Right ventricle myocardium superior (tissue), 1 donor: Measurements from ENCODE around the gene PRSS48. TPM values are rescaled to one million over a fixed set of nuclear protein-coding genes. Genes with fewer than 3 reads are reported as not detected.
"Not testable (repeated sequence)": the region's sequence is repeated elsewhere in the genome, so short reads cannot be mapped to it uniquely, and the experiment has no call there.

Experiments
- ATAC-seq: fragments of 200-7000 bp; cut with Tn5 transposase; one replicate; pipeline ENCODE4 v1.9.1; 2020; ENCODE audit warnings: mild to moderate bottlenecking; ENCODE audit not compliant: poor library complexity
- DNase-seq: peaks from one replicate; pipeline ENCODE4 v3.0.0-alpha.2; 2020
- intact Hi-C: fragments of 100-400 bp; cut with DNase I; formaldehyde crosslinking; loops from one replicate; pipeline ENCODE4 v1.11.2; 2022
- total RNA-seq: library from RNA; stranded (reverse); fragmentation: NEBNext Ultra II Directional; extraction: Animal tissue kit (Norgen Biotek cat#: 25700); gene quantifications from one replicate; pipeline ENCODE4 v1.2.1, GENCODE V29; 2021
- donor health status: DM: no; HTN: yes; CAD: no; lungs with severe emphysema.

PRSS48 gene
- total RNA-seq, 1 donor from 2014 or later, result not detected

DNA sequence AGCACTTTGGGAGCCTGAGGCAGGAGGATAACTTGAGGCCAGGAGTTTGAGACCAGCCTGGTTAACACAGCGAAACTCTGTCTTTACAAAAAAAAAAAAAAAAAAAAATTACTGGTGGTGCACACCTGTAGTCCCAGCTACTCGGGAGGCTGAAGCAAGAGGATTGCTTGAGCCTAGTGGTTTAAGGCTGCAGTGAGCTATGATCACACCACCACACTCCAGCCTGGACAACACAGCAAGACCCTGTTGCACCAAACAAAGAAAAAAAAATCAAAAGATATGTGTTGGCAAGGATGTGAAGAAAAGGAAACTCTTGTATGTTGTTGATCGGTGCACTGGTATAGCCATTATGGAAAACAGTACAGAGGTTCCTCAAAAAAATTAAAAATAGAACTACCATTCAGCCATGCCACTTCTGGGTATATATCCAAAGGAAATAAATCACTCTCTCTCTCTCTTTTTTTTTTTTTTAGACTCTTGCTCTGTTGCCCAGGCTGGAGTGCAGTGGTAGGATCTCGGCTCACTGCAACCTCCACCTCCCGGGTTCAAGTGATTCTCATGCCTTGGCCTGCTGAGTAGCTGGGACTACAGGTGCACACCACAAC is 33.3 kb downstream of the PRSS48 start:
- intact Hi-C loops, result no loop called here
- DNase-seq, result no peak
- ATAC-seq, result no peak

DNA sequence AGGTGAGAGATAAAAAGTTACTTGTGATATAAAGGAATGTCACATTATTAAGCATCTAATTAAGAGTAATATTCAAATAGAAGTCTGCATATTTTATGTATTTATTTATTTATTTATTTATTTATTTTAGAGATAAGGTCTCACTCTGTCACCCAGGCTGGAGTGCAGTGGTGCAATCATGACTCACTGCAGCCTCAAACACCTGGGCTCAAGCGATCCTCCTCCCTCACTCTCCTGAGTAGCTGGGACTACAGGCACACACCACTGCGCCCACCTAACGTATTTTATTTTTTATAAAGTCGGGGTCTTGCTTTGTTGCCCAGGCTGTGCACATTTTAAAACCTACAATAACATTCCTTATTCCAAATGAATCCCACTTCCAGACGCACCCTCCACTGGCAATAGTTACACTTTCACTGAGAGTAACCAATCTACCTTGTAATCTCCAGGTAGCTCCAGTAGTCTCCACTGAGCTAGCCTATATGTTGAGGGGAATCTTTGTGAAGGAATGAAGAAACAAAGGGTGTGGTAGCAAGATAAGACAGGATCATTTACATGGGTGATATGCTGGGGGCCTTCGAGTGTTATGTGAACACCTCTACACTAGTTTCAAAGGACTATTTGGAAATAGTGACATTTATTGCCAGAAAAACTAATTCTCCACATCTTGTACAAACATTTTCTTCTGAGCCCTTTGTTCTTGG is 36.5 kb downstream of the PRSS48 start:
- intact Hi-C loops, result no loop called here
- no peak for ATAC-seq
- no peak for DNase-seq

DNA sequence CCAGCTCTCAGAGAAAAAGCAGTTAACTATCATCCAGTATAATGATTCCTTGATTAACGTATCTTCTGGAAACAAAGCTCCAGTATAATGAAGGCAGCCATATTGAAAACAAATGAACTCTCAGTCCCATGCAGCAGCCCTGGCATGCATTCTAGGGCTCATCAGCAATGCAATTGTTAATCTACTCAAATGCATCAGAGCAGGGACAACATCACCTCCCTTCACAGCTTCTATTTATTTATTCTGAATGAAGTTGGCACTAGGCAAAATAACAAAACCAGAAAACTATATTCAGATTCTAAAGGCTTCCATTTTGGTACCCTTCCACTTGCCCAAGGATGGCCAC is 37.0 kb downstream of the PRSS48 start:
- intact Hi-C loops, result no loop called here
- DNase-seq (no peak), ATAC-seq (no peak)

DNA sequence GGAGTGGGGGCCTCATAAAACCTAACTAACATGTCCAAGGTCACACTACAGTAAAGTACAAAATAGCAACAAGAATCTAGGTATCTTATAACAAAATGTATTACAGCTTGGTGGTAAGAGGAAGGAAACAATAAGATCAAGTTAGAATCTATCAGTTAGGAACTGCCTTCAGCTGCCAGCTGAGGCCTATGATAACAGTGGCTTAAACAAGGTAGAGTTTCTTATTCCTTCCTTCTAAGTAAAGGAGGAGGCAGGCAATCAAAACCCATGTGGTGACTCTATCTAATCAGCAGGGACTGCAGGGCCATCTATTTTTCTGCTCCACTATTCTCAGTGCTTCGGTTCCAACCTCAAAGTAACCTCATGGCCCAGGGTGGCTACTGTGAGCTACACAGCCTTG is 37.5 kb downstream of the PRSS48 start:
- ATAC-seq (peak; percentile 11), DNase-seq (no peak)
- intact Hi-C loops, result no loop called here

DNA sequence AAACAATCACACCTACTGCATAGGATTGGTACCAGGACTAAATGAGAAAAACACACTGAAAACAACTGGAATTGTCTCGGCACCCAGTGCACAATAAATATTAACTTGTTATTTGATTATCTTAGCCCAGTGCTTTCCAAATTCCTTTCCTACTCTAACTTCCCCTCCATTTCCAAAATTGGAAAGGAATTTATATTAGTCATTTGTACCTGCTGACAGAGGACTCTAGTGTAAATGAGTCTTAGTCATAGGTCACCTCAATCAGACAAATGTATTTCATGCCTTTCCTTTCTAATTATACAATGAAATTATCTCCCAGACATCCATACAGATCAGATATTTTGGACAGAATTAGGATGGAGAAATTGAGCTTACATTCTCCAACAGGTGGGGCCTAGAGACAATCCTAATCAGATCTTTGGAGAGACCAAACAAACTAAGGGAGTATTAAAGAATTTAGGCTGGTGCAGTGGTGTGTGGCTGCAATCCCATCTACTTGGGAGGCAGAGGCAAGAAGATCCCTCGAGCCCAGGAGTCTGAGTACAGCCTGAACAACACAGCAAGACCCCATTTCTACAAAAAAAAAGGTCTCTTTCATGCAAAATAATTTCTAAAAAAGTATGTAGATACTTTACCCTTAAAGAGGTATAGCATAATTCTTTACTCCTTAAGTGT is 38.4 kb downstream of the PRSS48 start:
- intact Hi-C loops, result no loop called here
- ATAC-seq, result peak; percentile 83
- no peak for DNase-seq

DNA sequence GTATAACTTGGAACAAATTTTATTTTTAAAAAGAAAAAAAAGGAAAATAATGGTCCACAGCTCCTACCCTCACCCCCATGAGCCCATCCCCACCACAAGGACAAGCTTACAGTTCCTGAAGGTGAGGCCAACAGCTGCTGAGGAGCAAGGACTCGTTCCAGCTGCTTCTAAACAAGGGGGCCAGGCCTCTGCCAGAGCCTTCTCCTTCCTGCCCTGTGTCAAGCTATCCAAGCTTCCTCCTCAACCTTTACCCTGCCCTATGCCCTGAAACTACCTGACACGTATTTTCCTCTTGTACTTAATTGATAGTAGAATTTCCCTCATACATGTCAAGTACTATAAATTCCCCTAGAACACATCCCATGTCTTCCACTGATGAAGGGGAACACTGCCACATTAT is 39.7 kb downstream of the PRSS48 start:
- DNase-seq, result no peak
- ATAC-seq, result no peak
- intact Hi-C loops, result no loop called here

DNA sequence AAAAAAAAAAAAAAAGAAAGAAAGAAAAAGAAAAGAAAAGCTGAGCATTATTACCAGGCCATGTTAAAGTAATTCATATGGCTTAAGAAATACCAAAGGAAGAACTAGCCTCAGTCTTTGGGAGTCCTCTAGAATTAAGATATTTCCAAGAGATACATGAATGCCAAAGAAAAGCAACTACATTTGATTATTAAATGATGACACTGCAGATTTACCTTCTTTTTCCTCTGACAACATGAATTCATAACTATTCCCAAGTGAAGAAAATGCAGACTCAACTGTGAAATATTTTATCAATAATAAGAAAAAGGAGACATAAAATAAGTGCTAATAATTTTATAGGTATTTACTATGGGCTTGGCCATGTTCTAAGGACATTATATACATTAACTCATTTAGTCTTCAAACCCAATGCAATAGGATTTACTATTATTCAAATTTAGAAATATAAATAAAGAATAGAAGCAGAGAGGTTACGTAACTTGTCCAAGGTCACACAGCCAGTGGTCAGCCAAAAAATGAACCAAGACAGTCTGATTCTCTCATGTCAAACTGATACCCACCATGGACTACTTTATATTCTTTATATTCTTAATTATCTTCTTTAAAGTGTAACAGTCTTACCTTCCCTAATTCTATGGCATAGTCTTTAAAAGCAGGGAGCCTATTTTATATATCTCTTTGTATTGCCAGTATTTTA is 41.5 kb downstream of the PRSS48 start:
- ATAC-seq (no peak), DNase-seq (no peak)
- intact Hi-C loops, result no loop called here

DNA sequence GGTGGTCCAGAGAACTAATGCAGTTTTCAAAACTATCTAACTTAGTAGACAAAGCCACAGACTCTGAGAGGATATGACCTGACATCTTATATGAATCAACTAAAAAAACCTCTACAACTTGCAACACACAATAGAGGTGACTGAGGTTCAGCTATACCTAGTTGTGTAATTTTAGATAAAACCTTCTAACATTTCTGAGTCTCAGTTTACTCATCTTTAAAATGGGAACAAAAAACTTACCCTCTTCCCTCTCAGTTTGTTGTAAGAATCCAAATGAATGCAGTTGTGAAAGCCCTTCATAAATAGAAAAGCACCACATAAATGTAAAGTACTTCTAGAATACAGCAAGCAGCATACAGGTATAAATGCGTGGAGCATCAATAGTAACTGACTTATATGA is 42.5 kb downstream of the PRSS48 start:
- no peak for DNase-seq
- no peak for ATAC-seq
- intact Hi-C loops, result no loop called here

DNA sequence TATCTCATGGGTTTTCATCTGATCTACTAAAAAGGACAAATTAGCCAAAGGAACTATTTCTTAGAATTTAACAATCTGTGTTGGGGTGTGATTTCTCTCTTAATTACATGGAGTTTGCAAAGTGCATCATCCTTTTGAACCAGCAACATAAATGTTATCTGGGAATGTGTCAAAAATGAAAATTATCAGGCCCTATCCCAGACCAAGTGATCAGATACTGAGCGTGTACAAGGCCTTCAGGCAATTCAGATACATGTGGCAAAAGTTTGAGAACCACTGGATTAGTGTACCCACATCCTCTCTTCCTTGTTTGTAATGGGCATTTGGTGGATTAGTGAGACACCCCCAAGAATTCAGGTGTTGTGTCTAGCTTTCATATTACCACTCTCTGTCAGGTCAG is 44.6 kb downstream of the PRSS48 start:
- intact Hi-C loops, result loop anchor here (10.0 kb wide), 1 partner anchor 47 kb away; the partner anchor contains the start of gene PRSS48

DNA sequence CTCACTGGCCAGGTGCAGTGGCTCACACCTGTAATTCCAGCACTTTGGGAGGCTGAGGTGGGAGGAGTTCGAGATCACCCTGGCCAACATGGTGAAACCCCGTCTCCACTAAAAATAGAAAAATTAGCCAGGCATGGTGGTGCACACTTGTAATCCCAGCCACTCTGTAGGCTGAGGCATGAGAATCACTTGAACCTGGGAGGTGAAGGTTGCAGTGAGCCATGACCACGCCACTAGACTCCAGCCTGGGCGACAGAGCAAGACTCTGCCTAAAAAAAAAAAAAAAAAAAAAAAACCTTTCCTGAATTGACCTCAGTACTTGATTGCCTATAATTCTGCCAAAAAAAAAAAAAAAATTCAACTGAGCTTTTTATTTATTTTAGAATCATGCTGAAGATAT is 45.2 kb downstream of the PRSS48 start:
- intact Hi-C loops, result loop anchor here (10.0 kb wide), 1 partner anchor 47 kb away; the partner anchor contains the start of gene PRSS48
- not testable (repeated sequence) for DNase-seq, ATAC-seq

More for the DNA sequence above, 44.6 kb downstream of the PRSS48 start:
- ATAC-seq, result no peak
- no peak for DNase-seq

DNA sequence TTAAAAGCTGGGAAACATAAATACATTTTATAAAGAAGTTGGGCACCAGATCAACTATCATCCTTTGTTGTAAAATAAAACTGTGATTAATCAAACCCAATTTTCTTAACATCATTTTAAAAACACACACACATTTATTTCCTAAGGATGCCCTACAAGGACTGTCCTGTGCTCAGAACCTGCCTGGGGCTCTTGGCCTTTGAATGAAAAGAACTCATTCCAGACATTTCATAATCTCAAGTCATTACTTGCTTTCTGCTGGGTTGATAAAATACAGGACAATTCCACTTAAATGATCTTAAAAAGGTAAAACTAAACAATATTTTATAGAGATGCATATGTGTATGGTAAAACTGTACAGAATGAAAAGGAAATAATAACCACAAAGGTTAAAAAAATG is 45.6 kb downstream of the PRSS48 start:
- ATAC-seq, result no peak

DNA sequence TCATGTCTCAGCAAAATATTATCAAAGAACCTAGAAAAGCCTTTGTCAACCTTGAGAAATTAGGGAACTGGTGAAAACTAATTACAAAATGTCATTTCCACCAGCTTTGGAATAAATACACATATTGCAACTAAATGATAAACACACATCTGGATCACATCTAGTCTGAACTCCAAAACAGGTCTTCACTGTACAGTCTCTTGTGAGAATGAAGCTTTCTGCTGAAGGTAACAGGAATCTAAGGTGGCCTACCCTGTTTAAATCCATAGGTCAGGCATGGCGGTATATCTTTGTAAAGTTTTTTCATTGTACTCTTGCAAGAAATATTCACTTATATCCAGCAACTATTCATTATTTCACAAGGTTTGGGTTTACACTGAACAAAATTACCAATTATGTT is 46.7 kb downstream of the PRSS48 start:
- ATAC-seq (no peak), DNase-seq (no peak)
- intact Hi-C loops, result loop anchor here (10.0 kb wide), 1 partner anchor 49 kb away; the partner anchor contains the start of gene PRSS48

More for the DNA sequence above, 45.6 kb downstream of the PRSS48 start:
- intact Hi-C loops, result loop anchor here (10.0 kb wide), 1 partner anchor 48 kb away; the partner anchor contains the start of gene PRSS48
- DNase-seq, result no peak

DNA sequence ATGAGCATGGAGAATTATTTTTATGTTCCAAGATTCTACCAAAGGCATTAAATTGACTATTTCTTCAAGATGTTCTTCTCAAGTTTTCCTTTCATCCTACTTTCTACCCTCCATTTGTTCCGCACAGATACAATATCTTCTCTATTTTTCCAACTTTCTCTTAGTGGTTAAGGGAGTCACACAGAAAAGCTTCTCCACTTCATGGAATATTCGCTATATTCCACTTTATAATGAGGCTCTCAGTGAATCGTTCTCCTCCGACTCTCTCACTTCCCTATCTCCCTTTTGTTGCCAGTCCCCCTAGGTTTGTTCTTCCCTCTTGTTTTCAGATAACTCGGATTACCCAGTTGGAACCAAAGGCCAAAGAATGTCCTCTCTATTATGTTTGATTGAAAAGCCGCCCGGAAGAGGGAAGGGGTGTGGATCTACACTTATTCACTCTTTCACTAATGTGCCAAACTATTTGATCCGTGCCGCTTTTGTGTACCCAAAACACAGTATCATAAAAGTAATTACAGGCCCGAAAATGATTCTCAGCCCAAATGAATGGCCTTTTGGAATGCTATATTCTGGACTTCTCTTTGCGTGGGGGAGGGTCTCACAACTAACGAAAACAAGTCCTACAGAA is 47.3 kb downstream of the PRSS48 start:
- intact Hi-C loops, result loop anchor here (10.0 kb wide), 1 partner anchor 49 kb away; the partner anchor contains the start of gene PRSS48
- DNase-seq (no peak), ATAC-seq (peak; percentile 13)

DNA sequence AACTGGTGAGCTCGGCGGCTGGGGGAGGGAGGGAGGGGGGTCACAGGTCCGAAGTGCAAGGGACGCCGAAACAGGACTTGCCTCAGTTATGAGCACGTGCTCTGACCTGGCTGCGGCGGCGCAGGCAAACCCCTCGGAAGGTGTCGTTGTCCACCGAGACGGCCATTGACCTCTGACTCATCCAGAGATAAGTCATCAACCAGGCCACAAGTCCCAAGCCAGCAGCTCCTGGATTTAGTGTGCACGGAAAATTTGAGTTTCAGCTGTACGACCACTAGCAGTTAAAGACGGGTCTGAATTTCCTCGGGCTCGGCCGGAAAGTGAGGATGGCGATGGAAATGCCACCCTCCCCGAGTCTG is 47.8 kb downstream of the PRSS48 start:
- ATAC-seq (peak; percentile 40), DNase-seq (peak; percentile 49)
- intact Hi-C loops, result loop anchor here (10.0 kb wide), 1 partner anchor 50 kb away; the partner anchor contains the start of gene PRSS48

DNA sequence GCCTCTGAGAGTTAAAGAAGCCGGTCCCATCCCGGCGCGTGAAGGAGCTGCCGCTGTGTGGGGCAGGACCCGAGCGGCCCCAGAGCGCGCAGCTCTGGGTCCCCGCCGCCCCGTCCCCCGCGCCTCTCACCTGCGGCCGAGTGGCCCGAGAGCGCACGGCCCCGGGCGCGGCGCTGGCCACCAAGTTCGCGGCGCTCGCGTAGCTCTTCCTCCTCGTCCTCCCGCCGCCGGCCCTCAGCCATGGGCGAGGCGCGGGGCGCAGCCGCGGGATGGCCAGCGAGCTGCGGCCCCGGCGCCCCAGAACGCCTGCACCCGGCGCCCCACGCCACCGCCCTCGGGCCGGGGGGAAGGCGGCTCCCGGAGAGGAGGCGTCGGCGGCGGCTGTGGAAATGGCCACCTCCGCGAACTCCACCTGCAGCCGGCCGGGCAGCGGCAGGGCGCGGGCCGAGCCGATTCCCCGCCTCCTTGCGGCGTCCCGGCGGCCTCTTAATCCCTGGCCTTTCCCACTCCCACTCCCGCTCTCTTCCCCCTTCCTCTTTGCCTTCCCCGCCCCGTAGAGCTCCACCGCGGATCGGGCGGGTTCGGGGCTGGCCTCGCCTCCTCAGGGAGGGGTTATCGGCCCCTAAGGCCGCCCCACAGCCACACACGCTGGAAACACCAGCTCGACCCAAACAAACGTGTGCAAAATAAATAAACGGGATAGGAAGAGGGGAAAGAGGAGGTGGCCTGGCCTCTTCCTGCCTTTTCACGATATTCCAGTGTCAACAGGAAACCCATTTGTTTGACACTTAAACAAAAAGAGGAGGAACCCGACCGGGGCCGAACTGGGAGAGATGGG is 48.4 kb downstream of the PRSS48 start, which contains the start of gene SH3D19:
Gene SH3D19, minus strand, starts transcription at position 495 of the 838 bp plus-strand sequence. Its CDS starts 253 bp downstream, at position 242.
- ATAC-seq (peak; percentile 91), DNase-seq (peak; percentile 84)
- intact Hi-C loops, result loop anchor here (10.0 kb wide), 1 partner anchor 51 kb away; the partner anchor contains the start of gene PRSS48

DNA sequence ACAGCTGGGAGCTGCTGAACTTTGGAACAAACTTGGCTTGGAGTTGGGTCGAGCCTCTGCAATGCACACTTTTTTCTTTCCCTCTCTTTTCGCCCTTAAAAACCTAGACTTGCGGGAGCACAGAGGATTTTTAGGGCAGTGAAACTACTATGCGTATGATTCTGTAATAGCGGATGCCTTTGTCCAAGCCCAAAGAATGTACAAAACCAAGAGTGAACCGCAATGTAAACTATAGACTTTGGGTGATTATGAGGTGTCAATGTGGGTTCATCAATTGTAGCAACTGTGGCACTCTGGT is 48.9 kb downstream of the PRSS48 start:
- ATAC-seq (no peak), DNase-seq (no peak)
- intact Hi-C loops, result loop anchor here (10.0 kb wide), 1 partner anchor 51 kb away; the partner anchor contains the start of gene PRSS48

DNA sequence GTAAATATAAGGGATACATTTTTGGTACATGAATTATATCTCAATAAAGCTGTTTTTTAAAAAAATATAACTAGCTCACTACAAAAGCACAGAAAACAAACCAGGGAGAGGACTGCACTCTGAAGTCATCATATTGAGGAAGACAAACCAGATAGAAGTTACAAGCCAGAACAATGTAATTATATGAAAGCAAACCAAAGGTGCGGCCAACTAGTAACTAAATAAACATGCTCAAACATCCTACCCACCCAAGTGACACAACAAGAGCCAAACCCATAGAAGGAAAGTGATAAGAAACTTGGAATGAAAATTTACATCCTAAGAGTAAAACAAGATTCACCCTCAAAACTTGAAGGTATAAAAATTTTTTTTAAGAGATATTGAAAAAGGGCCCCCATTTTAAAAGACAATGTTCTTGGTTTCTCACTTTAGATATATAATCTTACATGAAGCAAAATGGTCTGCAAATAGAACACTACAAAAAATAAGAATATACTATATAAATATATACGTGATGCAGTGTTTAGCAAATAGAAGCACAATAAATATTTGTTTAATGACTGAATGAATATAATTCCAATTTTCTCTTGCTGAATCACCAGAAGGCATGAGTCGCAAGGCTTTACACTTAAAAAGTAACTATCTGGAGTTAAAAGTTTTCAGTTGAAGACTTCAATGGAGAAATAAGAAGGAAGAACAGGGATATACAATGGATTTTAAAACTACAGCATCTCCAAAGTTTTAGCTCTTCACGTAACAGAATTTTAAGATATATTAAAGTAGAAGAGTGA is 52.5 kb downstream of the PRSS48 start:
- intact Hi-C loops, result loop anchor here (10.0 kb wide), 1 partner anchor 55 kb away; the partner anchor contains the start of gene PRSS48
- no peak for ATAC-seq
- no peak for DNase-seq
